Measurements from ENCODE around the gene ZFYVE28. TPM values are rescaled to one million over a fixed set of nuclear protein-coding genes. Genes with fewer than 3 reads are reported as not detected.

The ZFYVE28 gene
- total RNA-seq, 1 donor from 2014 or later: 2.0 TPM

GRCh38 chr4:2251795-2252529 is 166.5 kb downstream of the ZFYVE28 start:
- TF ChIP-seq CTCF (IDR thresholded peaks at IDR 0.05; ENCODE audit: insufficient read depth, low read length, poor library complexity, severe bottlenecking): no peak
- no peak overlapping the region for H3K4me3 ChIP-seq (ENCODE audit: low read depth, low read length)
- H3K27me3 ChIP-seq (ENCODE audit: control insufficient read depth, insufficient read depth, low read length): no peaks in the 10 kb centered on the region
- DNase-seq (ENCODE audit: low read depth): no peak
- H3K36me3 ChIP-seq (ENCODE audit: control insufficient read depth, insufficient read depth, low read length): peaks cover 2% of the 10 kb centered on the region

GRCh38 chr4:2251073-2251794 is 167.2 kb downstream of the ZFYVE28 start:
- H3K27me3 ChIP-seq (ENCODE audit: control insufficient read depth, insufficient read depth, low read length): no peaks in the 10 kb centered on the region
- no peak for TF ChIP-seq CTCF (IDR thresholded peaks at IDR 0.05; ENCODE audit: insufficient read depth, low read length, poor library complexity, severe bottlenecking)
- no peak overlapping the region for H3K4me3 ChIP-seq (ENCODE audit: low read depth, low read length)
- peaks cover 2% of the 10 kb centered on the region for H3K36me3 ChIP-seq (ENCODE audit: control insufficient read depth, insufficient read depth, low read length)
- no peak for DNase-seq (ENCODE audit: low read depth)

- DNase-seq (ENCODE audit: low read depth): no peak
- no peaks in the 10 kb centered on the region for H3K27me3 ChIP-seq (ENCODE audit: control insufficient read depth, insufficient read depth, low read length)
- peaks cover 2% of the 10 kb centered on the region for H3K36me3 ChIP-seq (ENCODE audit: control insufficient read depth, insufficient read depth, low read length)
- no peak overlapping the region for H3K4me3 ChIP-seq (ENCODE audit: low read depth, low read length)
- no peak for TF ChIP-seq CTCF (IDR thresholded peaks at IDR 0.05; ENCODE audit: insufficient read depth, low read length, poor library complexity, severe bottlenecking)
Measured at GRCh38 chr4:2250357-2251072, 167.9 kb downstream of the ZFYVE28 start.

GRCh38 chr4:2249526-2250356 is 168.7 kb downstream of the ZFYVE28 start:
- no peak for TF ChIP-seq CTCF (IDR thresholded peaks at IDR 0.05; ENCODE audit: insufficient read depth, low read length, poor library complexity, severe bottlenecking)
- Histone ChIP-seq H3K27me3 (ENCODE audit: control insufficient read depth, insufficient read depth, low read length) (no peaks in the 10 kb centered on the region), H3K36me3 (ENCODE audit: control insufficient read depth, insufficient read depth, low read length) (peaks cover 2% of the 10 kb centered on the region), H3K4me3 (ENCODE audit: low read depth, low read length) (no peak overlapping the region)
- no peak for DNase-seq (ENCODE audit: low read depth)

GRCh38 chr4:2248821-2249261 is 169.6 kb downstream of the ZFYVE28 start:
- Histone ChIP-seq H3K4me3 (ENCODE audit: low read depth, low read length) (no peak overlapping the region), H3K27me3 (ENCODE audit: control insufficient read depth, insufficient read depth, low read length) (no peaks in the 10 kb centered on the region), H3K36me3 (ENCODE audit: control insufficient read depth, insufficient read depth, low read length) (peaks cover 2% of the 10 kb centered on the region)
- TF ChIP-seq CTCF (IDR thresholded peaks at IDR 0.05; ENCODE audit: insufficient read depth, low read length, poor library complexity, severe bottlenecking): no peak
- DNase-seq (ENCODE audit: low read depth): no peak

All from kidney epithelial cell (primary cell).